HG03378 (cell line): ENCODE results near the gene EIF5.
"Not testable (repeated sequence)": the region's sequence is repeated elsewhere in the genome, so short reads cannot be mapped to it uniquely, and the experiment has no call there.

Source experiments
- ATAC-seq: cut with Tn5 transposase; IDR thresholded peaks from one replicate; pipeline ENCODE4 v1.9.1; 2021; ENCODE audit warnings: mild to moderate bottlenecking, moderate library complexity; ENCODE audit not compliant: unreplicated experiment

Gene EIF5

DNA sequence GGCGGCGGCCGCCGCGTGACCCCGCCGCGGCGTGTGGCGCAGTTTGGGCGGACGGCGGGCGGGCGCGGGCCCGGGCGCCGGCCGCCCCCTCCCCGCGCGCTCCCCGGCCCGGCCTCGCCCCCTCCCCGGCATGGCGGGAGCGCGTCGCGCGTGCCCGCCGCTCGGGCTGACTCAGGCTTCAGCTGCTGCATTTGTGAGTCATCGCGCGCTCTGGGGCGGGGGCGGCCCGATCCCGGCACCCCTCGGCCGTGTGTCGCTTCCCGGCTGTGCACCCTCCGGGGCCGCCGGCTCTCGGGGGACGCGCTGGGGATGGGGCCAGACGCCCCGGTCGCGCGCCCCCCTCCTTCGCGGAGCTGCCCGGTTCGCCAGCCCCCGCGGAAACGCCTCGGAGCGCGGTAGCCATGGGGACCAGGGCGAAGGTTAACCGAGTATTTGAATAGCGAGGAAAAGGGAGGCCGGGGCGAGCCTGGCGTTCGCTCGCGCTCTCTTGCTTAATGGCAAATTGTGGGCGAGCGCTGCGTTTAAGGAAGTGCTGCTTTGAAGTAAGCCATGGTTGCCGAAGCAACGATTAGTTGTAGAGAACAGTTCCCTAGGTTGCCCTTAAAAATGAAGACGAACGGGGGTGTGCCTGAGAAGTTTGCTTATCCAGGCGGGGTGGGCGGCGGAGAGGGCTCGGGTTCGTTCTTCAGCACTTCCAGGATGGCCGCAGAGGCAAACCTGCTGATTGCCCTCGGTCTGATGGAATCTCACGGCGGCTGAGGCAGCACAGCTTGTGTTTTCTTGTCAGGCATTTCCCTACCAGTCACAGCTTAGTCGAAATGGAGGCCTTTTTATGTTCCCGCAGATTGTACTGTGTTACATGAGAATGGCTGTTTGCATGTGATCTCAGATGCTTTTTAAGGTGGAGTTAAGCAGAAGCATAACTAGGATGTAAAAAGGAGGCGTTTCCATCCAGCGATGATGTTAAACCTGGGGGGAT is 896 bp downstream of the EIF5 start:
- no peak for ATAC-seq

DNA sequence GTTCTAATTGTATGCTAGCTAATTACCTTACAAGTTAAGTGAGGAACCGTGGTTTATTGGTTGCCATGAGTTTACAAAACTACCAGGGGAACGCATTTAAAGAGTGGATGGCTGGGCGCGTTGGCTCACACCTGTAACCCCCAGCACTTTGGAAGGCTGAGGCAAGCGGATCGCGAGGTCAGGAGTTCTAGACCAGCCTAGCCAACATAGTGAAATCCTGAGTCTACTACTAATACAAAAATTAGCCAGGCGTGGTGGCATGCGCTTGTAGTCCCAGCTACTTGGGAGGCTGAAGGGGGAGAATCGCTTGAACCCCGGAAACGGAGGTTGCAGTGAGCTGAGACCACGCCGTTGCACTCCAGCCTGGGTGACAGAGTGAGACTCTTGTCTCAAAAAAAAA is 2.2 kb downstream of the EIF5 start:
- no peak for ATAC-seq

DNA sequence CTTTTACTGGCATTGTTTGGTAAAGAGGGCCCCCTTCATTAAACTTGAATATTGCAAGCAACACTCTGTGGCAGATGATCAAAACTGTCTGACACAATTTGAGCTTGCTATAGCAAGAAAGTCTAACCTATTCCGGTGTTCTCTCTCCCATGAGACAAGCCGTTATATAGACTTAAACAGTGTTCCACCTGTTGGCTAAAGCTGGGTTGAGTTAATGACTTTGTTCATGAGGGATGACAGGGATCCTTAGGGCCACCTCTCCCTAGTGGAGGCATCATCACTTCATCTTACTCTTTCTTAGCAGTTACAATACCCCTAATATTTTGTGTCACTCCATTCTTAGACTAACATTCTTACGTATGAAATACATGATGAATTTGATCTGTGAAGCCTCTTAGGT is 3.8 kb downstream of the EIF5 start:
- no peak for ATAC-seq

DNA sequence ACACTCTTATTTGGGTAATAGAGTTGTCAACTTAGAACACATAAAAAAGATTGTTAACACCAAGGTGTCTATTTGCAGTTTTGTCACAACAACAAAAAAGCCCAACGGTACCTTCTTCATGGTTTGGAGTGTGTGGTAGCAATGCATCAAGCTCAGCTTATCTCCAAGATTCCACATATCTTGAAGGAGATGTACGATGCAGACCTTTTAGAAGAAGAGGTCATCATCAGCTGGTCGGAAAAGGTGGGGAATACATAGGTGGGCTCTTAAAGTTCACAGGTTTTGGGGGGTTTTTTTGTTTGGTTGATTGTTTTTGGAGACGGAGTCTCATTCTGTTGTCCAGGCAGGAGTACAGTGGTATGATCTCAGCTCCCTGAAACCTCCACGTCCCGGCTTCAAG is 5.5 kb downstream of the EIF5 start:
- no peak for ATAC-seq

DNA sequence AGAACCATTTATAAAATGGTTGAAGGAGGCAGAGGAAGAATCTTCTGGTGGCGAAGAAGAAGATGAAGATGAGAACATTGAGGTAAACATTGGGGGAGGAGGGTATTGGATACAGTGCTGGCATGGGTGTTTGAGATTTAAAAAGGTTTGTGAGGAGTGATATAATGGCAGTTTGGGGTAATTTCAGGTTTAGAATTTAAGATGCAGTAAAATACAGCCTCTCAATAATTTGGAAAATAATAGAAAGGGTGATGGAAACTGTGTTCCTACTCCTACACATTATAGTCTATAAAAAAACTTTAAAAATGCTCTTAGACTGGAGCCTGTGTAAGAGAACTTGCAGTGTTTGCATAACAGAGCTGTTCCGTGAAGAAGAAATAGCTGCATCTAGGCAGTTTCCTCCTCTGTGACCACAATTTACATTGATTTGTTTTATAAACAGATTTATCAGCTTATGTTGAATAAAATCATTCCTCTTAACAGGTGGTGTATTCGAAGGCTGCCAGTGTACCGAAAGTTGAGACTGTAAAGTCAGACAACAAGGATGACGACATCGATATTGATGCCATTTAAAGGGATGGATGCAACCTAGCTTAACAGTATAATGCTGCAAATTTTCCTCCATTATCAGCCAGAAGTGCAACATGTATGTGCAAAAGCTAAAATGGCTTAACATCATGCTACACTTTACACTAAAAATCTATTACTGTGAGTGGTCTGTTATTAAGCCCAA is 6.6 kb downstream of the EIF5 start:
- no peak for ATAC-seq

DNA sequence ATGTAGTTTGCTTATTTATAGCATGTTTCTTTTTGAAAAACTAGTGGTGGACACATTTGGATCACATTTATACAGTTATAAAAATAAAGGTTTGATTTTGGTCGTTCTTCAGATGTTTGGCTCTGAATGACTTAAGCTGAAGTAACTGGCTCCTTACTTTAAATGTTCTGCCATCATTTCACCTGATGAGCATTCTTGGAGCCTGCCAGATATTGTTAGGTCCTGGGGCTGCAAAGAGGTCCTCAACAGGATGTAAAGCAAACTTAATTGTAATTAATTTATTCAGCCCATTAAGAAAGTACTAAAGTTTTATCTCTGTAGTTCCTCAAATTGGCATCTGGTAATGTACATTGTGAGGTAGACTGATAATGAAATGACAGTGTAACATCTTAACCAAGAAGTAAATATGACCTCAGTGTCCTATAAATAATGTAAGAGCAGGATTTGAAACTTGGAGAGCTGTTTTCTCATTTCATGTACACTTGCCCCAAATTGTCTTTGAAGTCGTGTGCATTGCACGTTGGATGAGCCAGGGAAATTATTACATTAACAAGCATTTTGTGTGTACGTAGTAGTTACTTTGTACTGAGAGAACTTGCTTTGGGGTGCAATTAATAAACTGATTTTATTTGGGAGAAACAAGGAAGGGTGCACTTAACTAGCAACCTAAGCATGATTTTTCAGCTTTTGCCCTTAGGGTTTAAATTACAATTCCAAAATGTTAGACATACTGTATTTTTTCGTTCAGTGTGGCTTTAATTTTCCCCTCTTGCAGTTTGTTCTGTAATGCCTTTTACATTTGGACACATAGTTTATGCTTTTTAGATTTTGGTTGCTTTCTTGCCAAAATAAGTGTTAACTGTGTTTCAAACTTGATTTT is 7.5 kb downstream of the EIF5 start:
- no peak for ATAC-seq

DNA sequence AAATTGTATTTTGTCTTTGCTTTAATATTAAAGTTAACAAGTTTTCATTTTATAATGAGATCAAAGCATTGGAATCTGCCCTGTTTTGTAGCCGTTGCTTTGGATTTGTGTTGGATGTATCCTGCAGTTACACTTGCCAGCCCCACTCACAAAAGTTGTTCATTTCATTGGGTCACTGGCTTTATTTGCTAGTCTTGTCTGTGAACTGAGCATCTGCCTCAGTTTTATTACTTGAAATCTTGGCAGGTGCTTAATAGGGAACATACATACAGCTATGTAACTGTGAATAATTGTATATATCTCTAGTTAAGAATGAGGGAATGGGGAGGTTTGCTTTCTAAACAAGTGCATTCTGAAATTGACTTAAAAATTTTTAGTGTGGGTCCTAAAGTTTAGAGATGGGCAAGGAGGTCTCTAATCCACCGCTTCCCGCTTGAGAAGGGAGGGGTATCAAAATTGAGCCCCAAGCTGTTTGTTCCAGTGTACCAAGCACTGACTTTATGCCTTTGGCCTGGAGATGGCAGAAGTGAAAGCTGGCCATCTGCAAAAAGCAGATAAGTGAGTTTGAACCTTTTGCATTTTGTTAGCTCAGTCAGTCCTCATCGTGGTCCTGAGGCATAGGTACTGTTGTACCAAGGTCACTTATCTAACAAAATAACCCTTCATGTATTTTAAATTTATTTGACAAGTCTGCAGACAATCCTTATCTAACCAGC is 9.3 kb downstream of the EIF5 start:
- ATAC-seq: no peak

DNA sequence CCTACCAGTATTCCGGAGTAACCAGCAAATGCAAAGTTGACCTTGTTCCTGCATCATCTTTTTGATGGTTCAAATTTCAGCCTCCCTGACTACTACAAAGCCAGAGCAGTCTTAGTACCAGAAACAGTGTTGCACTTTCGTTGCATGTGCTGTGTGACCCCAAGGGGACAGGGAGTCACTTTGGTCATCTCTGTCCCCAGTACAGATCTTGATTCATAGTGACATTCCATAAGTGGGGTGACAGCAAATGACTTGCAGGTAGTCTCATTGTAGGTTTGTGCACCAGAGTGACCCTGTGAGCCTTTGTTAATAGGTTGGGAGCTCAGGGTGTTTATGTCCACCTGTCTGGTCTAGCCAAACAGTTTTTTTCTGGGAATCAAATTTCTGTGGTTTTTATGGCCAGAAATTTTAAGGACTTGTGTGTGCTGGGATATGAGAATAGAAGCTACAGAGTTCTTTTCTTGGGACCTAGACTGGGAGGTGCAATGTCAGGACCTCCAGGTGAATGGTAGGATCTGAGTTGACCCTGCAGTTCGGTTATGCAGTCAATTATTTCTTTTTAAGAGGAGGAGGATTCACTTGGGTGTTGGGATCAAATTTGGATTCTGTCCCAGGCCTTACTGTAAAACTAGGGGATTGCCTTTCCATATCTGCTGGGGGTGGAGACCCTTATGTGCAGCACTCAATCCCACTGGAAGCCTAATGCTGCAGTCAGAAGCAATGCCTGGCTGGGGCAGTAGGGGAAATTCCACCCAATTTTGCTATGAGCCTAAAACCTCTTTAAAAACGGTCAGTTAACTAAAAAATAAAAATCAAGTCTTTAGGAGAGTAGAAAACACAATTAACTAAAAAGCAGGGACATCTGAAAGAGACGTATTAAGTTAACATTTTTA is 10.1 kb downstream of the EIF5 start:
- no peak for ATAC-seq

DNA sequence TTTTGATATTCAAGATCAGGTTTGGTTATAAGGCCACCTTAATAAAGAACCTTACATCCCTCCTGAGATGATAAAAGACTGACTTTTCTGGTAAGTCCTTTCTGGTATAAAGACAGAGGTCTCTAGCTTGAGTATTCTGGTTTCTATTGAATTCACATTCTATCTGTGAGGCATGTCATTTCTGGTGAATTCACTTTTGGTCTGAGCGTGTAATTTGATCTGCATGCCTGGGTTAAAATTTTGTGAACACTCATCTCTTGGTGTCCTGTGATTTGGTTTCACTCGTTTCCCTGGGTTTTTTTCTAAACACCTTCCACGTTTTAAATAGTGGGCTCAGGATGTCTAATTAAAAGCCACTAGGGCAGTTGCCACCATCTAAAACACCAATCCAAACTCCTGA is 12.2 kb downstream of the EIF5 start:
- ATAC-seq: no peak

DNA sequence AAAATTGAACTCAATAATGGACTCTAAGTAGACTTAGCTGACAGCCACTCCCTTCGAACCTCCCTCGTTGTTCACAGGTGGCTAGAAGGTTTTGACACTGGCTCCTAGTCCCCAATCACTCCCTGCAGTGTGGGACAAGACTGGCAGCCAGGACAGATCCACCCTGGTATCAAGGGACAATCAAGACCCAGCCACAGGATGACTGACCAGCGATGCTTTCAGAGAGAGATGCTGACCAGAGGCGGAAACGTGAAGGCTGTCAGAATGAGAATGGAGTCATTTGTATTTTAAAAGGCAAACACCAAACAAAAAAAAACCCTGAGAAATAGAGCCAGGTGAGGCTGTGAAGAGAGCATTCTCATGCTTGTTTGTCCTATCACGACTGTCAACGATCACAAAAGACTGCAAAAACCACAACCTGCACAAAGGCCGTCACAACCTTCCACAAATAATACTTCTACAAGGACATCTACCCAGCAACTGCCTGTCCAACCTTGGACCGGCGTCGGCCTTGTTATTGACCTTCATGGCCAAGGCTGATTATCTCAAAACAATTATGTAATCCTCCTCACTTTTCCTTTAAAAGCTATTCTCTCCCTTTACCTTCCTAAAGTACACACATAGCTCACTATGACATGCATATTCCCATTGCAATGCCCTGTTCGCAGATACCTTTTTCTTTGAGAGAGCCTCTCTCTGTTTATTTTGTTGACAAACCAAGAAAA is 13.2 kb downstream of the EIF5 start:
- no peak for ATAC-seq

DNA sequence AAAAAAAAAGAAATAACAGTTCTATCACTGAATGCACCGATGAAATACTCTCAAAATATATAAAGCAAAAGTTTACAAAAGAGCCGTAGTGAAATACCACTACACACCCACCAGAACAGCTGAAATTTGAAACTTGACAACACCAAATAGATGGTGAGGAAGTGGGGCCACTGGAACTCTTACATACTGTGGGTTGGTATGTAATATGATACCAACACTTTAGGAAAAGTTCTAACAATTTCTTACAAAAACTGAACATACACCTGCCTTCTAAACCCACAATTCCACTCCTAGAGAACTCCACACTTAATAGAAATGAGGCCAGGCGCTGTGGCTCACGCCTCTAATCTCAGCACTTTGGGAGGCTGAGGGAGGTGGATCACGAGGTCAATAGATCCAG is 14.1 kb downstream of the EIF5 start:
- no peak for ATAC-seq

DNA sequence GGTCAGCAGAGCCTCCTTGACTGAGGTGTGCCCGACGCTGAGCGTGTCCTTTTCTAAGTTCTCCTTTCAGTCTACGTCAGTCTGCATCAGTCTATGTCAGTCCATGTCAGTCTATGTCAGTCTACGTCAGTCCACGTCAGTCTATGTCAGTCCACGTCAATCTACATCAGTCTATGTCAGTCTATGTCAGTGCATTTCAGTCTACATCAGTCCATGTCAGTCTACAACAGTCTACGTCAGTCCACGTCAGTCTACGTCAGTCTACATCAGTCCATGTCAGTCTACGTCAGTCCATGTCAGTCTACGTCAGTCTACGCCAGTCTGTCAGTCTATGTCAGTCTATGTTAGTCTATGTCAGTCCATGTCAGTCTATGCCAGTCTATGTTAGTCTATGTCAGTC is 15.9 kb downstream of the EIF5 start:
- ATAC-seq: no peak

DNA sequence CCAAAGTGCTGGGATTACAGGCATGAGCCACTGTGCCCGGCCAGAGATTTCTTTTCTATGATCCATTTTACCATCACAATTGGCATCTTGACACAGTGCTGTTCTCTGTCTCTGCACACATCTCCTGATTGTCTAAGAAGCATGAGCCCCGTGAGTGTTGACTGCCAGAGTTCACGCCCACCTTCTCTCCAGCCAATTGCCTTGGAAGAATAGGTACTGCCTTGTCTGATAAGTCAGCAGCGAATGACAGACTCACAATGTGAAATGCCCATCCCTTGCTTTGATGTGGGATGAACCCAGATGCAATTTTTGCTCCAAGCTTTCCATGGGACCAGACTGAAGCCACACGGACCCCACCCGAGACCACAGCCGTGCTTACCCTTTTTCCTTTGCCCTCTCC is 19.3 kb downstream of the EIF5 start:
- ATAC-seq: no peak

DNA sequence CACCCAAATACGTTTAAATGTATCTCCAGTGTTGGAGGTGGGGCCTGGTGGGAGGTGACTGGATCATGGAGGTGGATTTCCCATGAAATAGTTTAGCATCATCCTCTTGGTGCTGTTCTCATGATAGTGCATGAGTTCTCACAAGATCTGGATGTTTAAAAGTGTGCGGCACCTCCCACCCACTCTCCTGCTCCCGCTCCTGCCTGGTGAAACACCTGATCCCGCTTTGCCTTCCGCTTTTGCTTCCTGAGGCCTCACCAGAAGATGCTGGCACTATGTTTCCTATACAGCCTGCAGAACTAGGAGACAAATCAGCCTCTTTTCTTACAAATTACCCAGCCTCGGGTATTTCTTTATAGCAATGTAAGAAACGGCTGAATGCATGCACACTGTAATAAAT is 20.1 kb downstream of the EIF5 start:
- ATAC-seq: no peak

DNA sequence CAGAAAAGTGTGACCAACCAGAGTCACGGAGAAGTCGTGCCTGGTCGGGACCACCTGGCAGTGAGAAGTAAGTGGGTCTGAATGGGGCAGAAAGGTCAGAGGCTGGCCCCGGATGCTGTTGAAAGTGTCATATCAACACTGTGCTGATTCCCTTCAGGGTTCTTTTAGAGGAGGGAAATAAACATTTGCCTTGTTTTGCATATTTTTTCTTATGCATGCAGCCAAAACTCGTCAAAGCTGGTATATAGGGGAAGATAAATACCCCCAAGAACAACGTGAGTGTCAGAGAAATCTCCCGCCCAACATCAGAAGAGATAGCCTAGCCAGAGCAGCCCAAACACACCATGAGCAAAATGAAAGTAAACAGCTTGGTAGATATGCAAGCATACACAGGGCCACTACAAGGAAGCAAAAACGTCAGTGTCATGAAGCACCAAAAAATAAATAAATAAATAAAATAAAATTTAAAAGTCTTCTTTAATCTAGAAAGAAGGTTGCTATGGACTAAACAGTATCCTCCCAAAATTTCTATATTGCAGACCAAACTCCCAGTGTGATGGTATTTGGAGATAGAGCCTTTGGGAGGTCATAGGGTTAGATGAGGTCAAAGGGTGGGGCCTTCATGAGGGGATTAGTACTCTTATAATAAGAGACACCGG is 22.1 kb downstream of the EIF5 start:
- ATAC-seq: no peak

DNA sequence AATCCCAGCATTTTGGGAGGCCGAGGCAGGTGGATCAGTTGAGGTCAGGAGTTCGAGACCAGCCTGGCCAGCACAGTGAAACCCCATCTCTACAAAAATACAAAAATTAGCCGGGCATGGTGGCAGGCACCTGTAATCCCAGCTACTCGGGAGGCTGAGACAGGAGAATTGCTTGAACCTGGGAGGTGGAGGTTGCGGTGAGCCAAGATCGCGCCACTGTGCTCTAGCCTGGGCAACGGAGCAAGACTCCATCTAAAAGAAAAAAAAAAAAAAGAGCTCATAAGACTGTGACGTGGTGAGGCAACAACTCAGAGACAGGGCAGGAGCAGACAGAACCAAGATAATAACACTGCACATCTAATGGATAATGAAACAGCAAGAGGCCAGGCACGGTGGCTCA is 23.5 kb downstream of the EIF5 start:
- ATAC-seq: not testable (repeated sequence)

DNA sequence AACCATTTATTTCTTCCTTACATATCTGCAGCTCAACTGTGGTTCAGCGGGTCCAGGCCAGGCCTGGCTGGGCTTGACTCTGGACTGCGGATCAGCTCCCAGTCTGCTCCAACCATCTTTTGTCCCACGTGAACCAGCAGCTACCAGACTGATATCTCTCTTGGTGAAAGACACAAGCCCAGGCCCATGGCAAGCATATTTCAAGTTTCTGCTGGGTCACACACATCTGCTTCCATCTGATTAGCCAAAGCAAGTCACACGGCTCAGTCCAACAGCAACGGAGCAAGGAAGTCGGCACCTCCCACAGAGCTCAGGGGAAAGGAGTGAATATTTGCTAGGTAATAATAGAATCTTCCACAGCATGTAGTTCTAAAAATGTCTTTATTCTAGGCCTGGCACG is 26.5 kb downstream of the EIF5 start:
- no peak for ATAC-seq

DNA sequence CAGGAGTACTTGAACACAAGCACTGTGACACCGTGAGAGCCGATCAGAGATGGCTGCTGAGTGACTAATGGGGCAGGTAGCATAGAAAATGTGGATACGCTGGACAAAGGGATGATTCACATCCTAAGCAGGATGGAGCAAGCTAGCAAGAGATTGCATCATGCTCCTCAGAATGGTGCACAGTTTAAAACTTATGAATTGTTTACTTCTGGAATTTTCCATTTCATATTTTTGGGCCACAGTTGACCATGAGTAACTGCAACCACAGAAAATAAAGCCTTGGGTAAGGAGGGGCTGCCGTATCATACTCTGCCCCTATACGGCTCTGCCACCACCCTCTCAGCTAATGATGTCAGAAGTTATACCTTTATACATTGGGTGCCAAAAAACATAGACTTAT is 27.8 kb downstream of the EIF5 start:
- ATAC-seq: no peak
